HepG2 (cell line): Measurements from ENCODE around the gene ZBTB45. TPM values are rescaled to one million over a fixed set of nuclear protein-coding genes. Genes with fewer than 3 reads are reported as not detected.
A peak's percentile ranks its signal among the peaks of the same experiment; 100 is the strongest.

Experiments used
- IKZF4 ChIP-seq: sonication (generic); formaldehyde crosslinking; IDR thresholded peaks from 2 replicates; pipeline ENCODE4 v1.5.1; 2020; ENCODE audit warnings: borderline replicate concordance, mild to moderate bottlenecking, low read depth, missing genetic modification reagents; ENCODE audit errors: not compliant biosample characterization
- MAF1 ChIP-seq: sonication (generic); formaldehyde crosslinking; IDR thresholded peaks from 2 replicates; pipeline ENCODE4 v1.5.0; 2020; ENCODE audit warnings: missing genetic modification reagents, borderline replicate concordance
- MATR3 ChIP-seq: sonication (generic); formaldehyde crosslinking; IDR thresholded peaks from 2 replicates; pipeline ENCODE4 v1.4.0; 2020; ENCODE audit warnings: missing genetic modification reagents
- NFE2L1 ChIP-seq: sonication (generic); formaldehyde crosslinking; IDR thresholded peaks from 2 replicates; pipeline ENCODE4 v1.4.0; 2020; ENCODE audit warnings: missing genetic modification reagents, mild to moderate bottlenecking, borderline replicate concordance
- NFIB ChIP-seq: sonication (generic); formaldehyde crosslinking; IDR thresholded peaks from 2 replicates; pipeline ENCODE4 v1.9.0; 2021; ENCODE audit warnings: missing genetic modification reagents, mild to moderate bottlenecking, borderline replicate concordance
- NFKBIZ ChIP-seq: IDR thresholded peaks from 2 replicates; pipeline ENCODE4 v1.6.1; 2018; ENCODE audit warnings: missing genetic modification reagents, missing compliant biosample characterization
- NFRKB ChIP-seq: fragments of 450-650 bp; IDR thresholded peaks from 2 replicates; pipeline ENCODE4 v1.6.1; 2017
- NR2C2 ChIP-seq: sonication (generic); formaldehyde crosslinking; IDR thresholded peaks from 2 replicates; pipeline ENCODE4 v1.4.0; 2020; ENCODE audit warnings: missing genetic modification reagents, mild to moderate bottlenecking, moderate library complexity, borderline replicate concordance
- RAD21 ChIP-seq: fragments of 450-650 bp; formaldehyde crosslinking; IDR thresholded peaks from 2 replicates; pipeline ENCODE4 v1.5.0; 2020; ENCODE audit warnings: mild to moderate bottlenecking
- RNF2 ChIP-seq: fragments of 450-650 bp; conservative IDR thresholded peaks from 2 replicates; pipeline ENCODE4 v1.6.1; 2016; ENCODE audit warnings: low read depth
- SIX4 ChIP-seq: sonication (generic); formaldehyde crosslinking; IDR thresholded peaks from 2 replicates; pipeline ENCODE4 v1.4.0; 2020; ENCODE audit warnings: missing genetic modification reagents
- TAF15 ChIP-seq: fragments of 200-400 bp; formaldehyde crosslinking; IDR thresholded peaks from one replicate; pipeline ENCODE4 v1.6.1; 2018; ENCODE audit warnings: mild to moderate bottlenecking, low read depth, low read length; ENCODE audit not compliant: poor library complexity, severe bottlenecking
- ZKSCAN8 ChIP-seq: IDR thresholded peaks from 2 replicates; pipeline ENCODE4 v1.6.1; 2016; ENCODE audit warnings: borderline replicate concordance, missing genetic modification reagents, missing compliant biosample characterization
- ZNF180 ChIP-seq: sonication (generic); formaldehyde crosslinking; IDR thresholded peaks from 2 replicates; pipeline ENCODE4 v1.4.0; 2020; ENCODE audit warnings: low read depth, missing genetic modification reagents, borderline replicate concordance
- ZNF772 ChIP-seq: sonication (generic); formaldehyde crosslinking; IDR thresholded peaks from 2 replicates; pipeline ENCODE4 v1.5.0; 2020; ENCODE audit warnings: mild to moderate bottlenecking, missing genetic modification reagents
- polyA plus RNA-seq, 8 experiments: library from polyadenylated mRNA; depleted of rRNA in 3 of 8; stranded (reverse) in 7 of 8; unstranded in 1 of 8; fragments of >200 nt; fragmentation: Illumina TruSeq in 4 of 8; extraction: Trizol in 4 of 8; gene quantifications; 2 replicates each; pipeline versions ENCODE4 v1.2.1 to v1.2.3, GENCODE V29; 2011 to 2016; ENCODE audit warnings: low read depth in 4 of 8, missing spikeins in 1 of 8, mixed read lengths in 1 of 8; ENCODE audit not compliant: insufficient read depth in 1 of 8
- total RNA-seq, 5 experiments: library from RNA; depleted of rRNA; stranded (reverse); fragments of >200 nt; fragmentation: Illumina TruSeq; extraction: Trizol; gene quantifications; 2 replicates each; pipeline ENCODE4 v1.2.3, GENCODE V29; 2016; ENCODE audit warnings: low read depth in 1 of 5
- TF ChIP-seq, protein P1 (sequence below): sonication (generic); formaldehyde crosslinking; conservative IDR thresholded peaks from 2 replicates; pipeline ENCODE4 v1.8.0; 2022; ENCODE audit warnings: missing genetic modification reagents
- TF ChIP-seq, protein P2 (sequence below): sonication (generic); formaldehyde crosslinking; IDR thresholded peaks from 2 replicates; pipeline ENCODE4 v1.4.0; 2020; ENCODE audit warnings: mild to moderate bottlenecking, missing genetic modification reagents
- TF ChIP-seq, protein P3 (sequence below): sonication (generic); formaldehyde crosslinking; IDR thresholded peaks from 2 replicates; pipeline ENCODE4 v1.5.0; 2020; ENCODE audit warnings: missing genetic modification reagents
- TF ChIP-seq, protein P4 (sequence below): sonication (generic); formaldehyde crosslinking; IDR thresholded peaks from 2 replicates; pipeline ENCODE4 v1.9.0; 2021; ENCODE audit warnings: missing genetic modification reagents, mild to moderate bottlenecking, borderline replicate concordance

The ZBTB45 gene
- total and polyA plus RNA-seq, 2 of the 13 experiments (the other 11 are each of a cell fraction or from before 2014, with no cell fraction given) = 3.0 to 3.7 TPM

DNA sequence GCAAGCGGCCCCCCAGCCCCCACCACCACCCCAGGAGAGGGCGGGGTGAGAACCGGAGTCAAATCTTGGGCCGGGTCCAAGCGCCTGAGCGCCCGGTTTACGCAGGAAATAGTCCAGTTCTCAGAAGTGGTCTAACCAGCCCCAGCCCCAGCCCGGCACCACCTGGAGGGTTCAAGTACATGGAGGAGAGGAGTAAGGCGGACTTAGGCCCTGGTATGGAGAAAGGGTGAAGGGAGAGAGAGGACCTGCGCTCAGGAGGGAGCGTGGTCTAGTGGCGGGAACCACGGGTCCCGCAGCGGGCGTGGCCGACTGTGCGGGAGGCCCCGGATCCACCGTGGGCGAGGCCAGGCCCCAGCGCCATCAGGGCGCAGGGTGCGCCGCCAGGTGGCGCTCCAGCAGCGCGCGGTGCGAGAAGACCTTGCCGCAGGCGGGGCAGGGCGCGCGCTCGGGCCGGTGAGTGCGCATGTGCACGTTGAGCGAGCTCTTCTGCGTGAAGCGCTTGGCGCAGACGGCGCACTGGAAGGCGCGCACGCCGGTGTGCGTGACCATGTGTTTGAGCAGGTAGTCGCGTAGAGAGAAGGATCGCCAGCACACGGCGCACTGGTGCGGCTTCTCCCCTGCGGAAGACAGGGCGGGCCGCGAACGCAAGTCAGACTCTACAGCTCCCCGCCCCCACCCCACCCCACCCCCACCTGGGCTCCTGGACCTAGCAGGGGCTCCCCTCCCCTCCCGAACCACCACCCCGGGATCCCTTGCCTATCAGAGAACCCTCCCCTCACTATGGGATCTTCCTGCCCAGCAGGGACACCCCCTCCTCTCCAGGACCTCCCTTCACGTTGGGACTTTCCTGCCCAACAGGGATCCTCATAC is 5.7 kb downstream of the ZBTB45 start (continued):
- TF ChIP-seq ZNF180 (0 out of 2 replicates have a peak, but pooled peaks have one; percentile 47), NFIB (CRISPR knock-in tag) (no peak), ZKSCAN8 (CRISPR knock-in tag) (no peak), IKZF4 (CRISPR knock-in tag) (no peak), ZNF772 (CRISPR knock-in tag) (peak; percentile 48; the same call in 1 of the 2 replicates), NR2C2 (CRISPR knock-in tag) (peak; percentile 52; the same call in 1 of the 2 replicates), NFKBIZ (CRISPR knock-in tag) (no peak), MAF1 (0 out of 2 replicates have a peak, but pooled peaks have one; percentile 31), MATR3 (CRISPR knock-in tag) (no peak), RNF2 (no peak), RAD21 (CRISPR knock-in tag) (peak; percentile 97), TAF15 (no peak), SIX4 (CRISPR knock-in tag) (0 out of 2 replicates have a peak, but pooled peaks have one; percentile 37), NFRKB (no peak), NFE2L1 (no peak)
- TF ChIP-seq, protein P1, sequence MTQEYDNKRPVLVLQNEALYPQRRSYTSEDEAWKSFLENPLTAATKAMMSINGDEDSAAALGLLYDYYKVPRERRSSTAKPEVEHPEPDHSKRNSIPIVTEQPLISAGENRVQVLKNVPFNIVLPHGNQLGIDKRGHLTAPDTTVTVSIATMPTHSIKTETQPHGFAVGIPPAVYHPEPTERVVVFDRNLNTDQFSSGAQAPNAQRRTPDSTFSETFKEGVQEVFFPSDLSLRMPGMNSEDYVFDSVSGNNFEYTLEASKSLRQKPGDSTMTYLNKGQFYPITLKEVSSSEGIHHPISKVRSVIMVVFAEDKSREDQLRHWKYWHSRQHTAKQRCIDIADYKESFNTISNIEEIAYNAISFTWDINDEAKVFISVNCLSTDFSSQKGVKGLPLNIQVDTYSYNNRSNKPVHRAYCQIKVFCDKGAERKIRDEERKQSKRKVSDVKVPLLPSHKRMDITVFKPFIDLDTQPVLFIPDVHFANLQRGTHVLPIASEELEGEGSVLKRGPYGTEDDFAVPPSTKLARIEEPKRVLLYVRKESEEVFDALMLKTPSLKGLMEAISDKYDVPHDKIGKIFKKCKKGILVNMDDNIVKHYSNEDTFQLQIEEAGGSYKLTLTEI (CRISPR knock-in tag) = no peak
- TF ChIP-seq, protein P2, sequence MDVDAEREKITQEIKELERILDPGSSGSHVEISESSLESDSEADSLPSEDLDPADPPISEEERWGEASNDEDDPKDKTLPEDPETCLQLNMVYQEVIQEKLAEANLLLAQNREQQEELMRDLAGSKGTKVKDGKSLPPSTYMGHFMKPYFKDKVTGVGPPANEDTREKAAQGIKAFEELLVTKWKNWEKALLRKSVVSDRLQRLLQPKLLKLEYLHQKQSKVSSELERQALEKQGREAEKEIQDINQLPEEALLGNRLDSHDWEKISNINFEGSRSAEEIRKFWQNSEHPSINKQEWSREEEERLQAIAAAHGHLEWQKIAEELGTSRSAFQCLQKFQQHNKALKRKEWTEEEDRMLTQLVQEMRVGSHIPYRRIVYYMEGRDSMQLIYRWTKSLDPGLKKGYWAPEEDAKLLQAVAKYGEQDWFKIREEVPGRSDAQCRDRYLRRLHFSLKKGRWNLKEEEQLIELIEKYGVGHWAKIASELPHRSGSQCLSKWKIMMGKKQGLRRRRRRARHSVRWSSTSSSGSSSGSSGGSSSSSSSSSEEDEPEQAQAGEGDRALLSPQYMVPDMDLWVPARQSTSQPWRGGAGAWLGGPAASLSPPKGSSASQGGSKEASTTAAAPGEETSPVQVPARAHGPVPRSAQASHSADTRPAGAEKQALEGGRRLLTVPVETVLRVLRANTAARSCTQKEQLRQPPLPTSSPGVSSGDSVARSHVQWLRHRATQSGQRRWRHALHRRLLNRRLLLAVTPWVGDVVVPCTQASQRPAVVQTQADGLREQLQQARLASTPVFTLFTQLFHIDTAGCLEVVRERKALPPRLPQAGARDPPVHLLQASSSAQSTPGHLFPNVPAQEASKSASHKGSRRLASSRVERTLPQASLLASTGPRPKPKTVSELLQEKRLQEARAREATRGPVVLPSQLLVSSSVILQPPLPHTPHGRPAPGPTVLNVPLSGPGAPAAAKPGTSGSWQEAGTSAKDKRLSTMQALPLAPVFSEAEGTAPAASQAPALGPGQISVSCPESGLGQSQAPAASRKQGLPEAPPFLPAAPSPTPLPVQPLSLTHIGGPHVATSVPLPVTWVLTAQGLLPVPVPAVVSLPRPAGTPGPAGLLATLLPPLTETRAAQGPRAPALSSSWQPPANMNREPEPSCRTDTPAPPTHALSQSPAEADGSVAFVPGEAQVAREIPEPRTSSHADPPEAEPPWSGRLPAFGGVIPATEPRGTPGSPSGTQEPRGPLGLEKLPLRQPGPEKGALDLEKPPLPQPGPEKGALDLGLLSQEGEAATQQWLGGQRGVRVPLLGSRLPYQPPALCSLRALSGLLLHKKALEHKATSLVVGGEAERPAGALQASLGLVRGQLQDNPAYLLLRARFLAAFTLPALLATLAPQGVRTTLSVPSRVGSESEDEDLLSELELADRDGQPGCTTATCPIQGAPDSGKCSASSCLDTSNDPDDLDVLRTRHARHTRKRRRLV (CRISPR knock-in tag) = no peak
- TF ChIP-seq, protein P3, sequence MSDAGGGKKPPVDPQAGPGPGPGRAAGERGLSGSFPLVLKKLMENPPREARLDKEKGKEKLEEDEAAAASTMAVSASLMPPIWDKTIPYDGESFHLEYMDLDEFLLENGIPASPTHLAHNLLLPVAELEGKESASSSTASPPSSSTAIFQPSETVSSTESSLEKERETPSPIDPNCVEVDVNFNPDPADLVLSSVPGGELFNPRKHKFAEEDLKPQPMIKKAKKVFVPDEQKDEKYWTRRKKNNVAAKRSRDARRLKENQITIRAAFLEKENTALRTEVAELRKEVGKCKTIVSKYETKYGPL (CRISPR knock-in tag) = 0 out of 2 replicates have a peak, but pooled peaks have one; percentile 28
- TF ChIP-seq, protein P4, sequence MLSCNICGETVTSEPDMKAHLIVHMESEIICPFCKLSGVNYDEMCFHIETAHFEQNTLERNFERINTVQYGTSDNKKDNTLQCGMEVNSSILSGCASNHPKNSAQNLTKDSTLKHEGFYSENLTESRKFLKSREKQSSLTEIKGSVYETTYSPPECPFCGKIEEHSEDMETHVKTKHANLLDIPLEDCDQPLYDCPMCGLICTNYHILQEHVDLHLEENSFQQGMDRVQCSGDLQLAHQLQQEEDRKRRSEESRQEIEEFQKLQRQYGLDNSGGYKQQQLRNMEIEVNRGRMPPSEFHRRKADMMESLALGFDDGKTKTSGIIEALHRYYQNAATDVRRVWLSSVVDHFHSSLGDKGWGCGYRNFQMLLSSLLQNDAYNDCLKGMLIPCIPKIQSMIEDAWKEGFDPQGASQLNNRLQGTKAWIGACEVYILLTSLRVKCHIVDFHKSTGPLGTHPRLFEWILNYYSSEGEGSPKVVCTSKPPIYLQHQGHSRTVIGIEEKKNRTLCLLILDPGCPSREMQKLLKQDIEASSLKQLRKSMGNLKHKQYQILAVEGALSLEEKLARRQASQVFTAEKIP (CRISPR knock-in tag) = no peak
